Fibroblast of skin of right biceps (primary cell): ENCODE measurements around the gene SERTAD2.
A peak's percentile ranks its signal among the peaks of the same experiment; 100 is the strongest.

Experiments used
- DNase-seq: peaks from one replicate; pipeline ENCODE4 v3.0.0-alpha.2; 2013

SERTAD2 gene

GRCh38 chr2:64672708-64673107, 19.0 kb upstream of the SERTAD2 start:
- DNase-seq, result no peak

DNA sequence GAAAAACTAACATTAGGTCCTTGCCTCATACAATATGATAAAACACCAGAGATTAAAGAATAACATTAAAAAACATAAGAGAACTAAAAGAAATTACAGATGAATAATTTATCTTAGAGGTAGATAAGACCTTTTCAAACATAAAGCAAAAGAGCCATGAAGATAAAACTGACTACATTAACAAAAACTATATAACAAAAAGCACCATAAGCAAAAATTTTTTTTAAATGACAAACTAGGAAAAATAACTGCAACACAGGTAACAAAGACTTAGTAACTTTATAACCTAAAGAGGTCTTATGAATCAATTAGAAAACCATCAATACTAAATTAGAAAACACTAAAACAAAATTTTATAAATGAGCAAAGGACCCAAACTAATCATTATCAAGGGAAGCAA, 16.3 kb upstream of the SERTAD2 start:
- no peak for DNase-seq

GRCh38 chr2:64669288-64669687, 15.6 kb upstream of the SERTAD2 start:
- no peak for DNase-seq

DNA sequence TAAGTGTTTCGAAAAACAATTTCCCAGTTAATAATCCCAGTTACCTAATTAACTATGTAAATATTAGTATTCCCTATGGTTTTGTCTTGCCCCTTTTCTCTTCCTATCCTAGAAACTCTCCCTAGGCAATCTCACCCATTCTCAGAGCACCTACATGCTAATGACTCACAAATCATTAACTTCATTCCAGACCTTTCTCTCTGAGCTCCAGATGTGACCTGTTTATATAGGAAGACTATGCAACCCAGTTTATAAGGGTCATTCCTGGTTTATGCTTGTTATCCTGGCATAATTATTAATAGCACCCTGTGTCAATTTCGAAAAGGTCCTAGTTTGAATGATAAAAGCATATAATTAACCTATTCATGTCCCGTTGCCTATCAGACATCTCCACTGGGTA, 14.8 kb upstream of the SERTAD2 start:
- DNase-seq, result no peak

- no peak for DNase-seq
These were observed 13.8 kb upstream of the SERTAD2 start for GRCh38 chr2:64667535-64667934.

DNA sequence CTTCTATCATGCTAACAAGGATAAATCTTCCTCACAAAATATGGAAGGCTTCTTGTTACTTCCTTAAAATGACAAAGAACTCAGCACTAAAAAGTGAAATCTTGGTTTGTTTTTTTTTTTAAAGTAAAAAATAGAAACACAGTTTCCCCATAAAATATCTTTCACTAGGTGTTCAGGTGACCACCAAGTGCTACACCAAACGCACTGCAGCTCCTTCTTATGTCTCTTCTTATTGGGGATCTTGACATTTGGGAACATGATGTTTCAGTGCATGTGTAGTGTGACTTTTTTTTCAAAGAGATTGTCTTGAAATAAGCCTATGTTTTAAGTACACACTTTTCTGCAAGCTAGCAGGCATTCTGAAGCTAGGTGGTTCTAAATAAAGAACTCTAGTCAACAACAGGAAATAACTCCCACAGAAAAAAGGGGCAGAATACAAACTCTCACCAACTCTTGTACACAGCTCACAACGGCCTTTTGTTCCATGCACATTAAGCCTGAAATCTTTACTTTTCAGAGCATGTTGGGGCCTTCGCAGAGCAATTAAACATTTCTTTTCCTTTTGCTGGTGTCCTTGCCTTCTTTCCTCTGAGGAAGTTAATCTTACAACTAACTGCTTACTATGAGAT, 13.2 kb upstream of the SERTAD2 start:
- no peak for DNase-seq

DNA sequence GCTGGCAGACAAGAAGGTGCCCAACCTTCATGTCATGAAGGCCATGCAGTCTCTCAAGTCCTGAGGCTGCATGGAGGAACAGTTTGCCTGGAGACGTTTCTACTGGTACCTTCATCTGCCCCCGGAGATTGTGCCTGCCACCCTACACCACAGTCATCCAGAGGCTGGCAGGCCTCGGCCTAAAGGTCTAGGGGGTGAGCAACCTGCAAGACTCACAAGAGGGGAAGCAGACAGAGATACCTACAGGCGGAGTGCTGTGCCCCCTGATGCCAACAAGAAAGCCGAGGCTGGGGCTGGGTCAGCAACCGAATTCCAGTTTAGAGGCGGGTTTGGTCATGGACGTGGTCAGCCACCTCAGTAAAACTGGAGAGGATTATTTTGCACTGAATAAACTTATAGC, 12.0 kb upstream of the SERTAD2 start:
- DNase-seq, result no peak

GRCh38 chr2:64663402-64663801, 9.7 kb upstream of the SERTAD2 start:
- no peak for DNase-seq

DNA sequence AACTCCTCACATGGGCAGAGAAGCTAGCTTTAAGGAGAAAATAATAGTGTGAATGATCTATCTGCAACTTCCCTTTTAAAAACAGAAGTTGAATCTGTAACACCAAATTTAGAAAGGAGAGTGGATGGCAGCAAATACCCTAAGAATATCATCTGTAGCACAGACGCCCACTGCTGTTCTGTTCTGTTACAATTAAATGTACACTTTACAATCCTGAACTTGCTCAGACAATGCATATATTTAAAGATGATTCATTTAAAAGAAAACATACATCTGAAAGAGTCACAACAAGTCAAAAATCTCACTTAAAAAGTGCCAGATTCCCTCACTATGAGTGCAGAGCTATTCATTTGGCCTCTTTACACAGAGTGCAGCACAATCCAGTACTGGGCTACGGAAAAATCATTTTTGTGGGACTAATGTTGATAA, 8.0 kb upstream of the SERTAD2 start:
- peak; percentile 56 for DNase-seq

DNA sequence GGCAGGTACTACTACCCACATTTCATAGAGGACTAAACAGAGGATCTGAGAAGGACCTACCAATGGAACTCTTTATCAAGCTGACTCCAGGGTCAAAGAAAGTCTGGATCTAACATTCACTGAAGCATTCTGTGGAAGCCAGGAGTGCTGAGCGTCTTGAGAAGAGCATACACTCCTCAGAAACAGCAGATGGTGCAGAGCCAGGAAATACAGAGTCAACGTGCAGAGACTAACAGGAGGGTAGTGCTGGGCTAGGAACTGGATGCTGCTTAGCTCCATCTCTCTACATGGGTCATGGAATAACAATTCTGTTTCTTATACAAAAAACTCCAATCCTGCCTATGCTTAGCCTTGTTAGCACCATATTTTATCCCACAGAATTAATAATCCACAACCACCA, 5.5 kb upstream of the SERTAD2 start:
- DNase-seq, result no peak

DNA sequence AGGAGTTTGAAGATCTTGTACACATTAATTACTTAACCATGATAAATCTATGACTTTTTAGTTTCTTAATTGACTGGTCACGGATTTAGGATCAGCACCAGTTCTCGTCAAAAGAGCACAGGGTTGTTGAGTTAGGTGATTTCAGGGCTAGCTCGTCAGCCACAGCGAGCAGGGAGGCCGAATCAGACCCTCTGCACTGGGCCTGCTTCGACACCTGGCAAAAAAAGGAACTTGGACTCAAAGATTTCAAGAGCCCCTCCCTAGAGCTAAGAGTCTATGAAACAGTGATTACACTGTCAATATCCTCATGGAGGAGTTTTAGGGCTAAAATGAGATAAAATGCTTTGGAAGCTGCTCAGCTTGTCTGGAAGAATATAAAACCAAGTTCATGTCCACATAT, 4.6 kb upstream of the SERTAD2 start:
- DNase-seq, result no peak

GRCh38 chr2:64657411-64657810, 3.7 kb upstream of the SERTAD2 start:
- DNase-seq, result no peak

GRCh38 chr2:64656379-64656778, 2.7 kb upstream of the SERTAD2 start:
- no peak for DNase-seq

- no peak for DNase-seq
These were observed 2.2 kb upstream of the SERTAD2 start for GRCh38 chr2:64655873-64656272.

DNA sequence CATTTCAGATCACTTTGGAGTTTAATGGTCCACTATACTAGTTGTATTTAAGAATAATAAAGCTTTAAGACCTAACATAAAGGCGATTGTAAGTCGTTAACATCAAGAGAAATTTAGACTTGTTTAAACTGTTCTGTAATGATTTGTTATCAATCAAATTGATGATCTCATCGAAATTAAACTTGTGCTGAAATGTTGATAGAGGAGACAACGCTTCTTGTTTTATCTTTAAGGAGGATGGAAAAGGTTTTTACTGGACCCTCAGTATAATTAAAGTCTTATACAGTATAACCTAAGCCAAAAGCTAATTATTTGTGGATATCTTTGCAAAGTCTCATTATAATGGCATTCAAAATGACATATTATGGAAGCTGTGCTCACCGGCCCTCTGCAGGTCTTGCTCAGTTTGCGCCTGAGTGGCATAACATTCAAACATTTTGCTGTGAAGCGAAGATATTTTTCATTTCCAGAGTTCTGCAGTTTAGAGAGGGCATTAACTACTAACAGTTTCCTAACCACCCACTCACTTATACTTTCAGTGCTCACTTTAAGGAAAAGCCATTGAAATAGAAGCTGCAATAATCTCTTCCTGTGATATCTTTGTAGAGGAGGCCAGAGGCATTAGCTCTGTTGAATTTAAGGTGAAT, 1.4 kb upstream of the SERTAD2 start:
- peak; percentile 58 for DNase-seq

DNA sequence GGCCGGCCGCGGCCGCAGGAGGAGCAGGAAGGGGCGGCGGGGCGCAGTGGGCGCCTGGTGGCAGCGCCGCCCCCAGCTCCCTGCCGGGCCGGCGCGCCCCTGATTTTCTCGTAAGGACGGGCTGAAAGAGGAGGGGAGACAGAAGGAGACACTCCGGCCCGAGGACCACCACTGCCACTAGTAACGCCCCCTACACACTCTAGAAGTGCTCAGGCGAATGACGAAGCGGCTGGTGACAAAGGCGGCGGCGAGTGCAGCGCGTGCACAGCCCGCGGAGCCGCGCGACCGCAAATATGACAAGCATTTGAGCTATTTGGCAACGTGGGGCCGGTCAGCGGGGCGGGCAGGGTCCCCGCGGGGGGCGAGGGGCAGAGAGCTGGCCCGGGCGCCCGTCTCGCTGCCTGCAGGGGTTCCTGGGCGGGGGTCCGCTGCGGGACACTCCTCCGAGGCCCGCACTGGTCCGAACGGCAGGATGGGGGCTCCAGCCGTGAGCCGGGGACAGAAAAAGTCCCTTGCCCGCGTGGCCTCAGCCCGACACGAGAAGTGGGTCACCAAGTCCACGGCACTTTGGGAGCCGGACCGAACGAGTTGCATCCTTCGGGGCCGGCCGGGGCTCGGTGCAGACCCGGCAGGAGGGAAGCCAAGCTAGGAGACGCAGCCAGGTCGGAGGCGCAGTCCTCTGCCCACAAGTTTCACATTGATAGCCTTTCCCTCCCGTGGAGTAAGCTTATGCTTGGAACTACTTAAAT, 524 bp upstream of the SERTAD2 start:
- DNase-seq, result peak; percentile 96

GRCh38 chr2:64652231-64653108, 1.2 kb downstream of the SERTAD2 start:
- peak; percentile 70 for DNase-seq

GRCh38 chr2:64651590-64651989, 2.1 kb downstream of the SERTAD2 start:
- no peak for DNase-seq

DNA sequence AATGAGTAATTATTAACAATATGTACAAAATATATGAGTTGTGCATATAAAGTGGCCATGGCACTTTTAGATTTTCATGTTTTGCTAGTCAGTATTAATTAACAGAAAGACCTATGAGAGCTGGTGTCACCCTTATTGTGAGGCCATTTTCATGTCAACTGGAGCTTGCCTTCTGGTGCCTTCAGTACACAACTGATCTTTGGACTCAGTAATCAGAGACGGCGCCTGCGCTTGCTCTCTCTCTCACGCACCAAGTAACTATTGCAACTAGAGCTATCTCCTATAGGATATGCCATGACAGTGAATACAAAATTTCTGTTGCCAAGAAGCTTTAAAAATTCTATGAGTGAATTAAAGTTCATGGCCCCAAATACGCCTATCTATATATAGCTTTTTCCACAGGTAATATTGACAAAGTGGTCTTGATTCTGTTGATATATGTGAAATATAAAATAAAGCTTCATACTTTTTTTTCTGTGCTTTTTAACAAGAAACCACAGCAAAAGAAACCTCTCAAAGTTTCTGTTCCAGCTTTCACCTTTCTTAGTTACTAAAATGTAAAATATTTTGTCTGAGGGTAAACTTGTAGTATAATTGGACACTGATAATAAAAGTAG, 2.9 kb downstream of the SERTAD2 start:
- no peak for DNase-seq

GRCh38 chr2:64650296-64650695, 3.4 kb downstream of the SERTAD2 start:
- no peak for DNase-seq

DNA sequence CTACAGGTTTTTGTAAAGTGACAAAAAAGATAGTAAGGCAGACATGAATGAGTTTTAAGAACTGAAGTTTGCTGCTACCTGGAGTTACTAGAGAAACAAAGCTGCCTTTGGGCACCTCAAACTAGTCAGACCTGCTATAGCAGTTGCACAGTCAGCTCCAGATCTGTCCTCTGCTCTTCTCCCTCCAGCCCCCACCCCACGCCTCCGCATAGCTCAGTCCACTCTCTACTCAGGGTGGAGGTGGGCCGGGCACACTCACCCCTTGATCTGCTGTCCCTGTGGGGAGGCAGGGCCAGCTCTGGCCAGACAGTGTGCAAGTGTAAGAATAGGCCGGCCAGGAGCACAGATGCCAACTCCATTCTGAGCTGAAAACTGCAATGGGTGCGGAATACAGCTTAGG, 4.1 kb downstream of the SERTAD2 start:
- DNase-seq, result no peak

GRCh38 chr2:64649013-64649484, 4.7 kb downstream of the SERTAD2 start:
- DNase-seq, result no peak
